AML-193 (cell line): ENCODE data around the gene LMAN1.

ENCODE experiments used
- DNase-seq, 2 experiments: peaks; one replicate each; lab custom pipeline; 2025; lab: John Stamatoyannopoulos, UW

LMAN1 gene

GRCh38 chr18:59303006-59303405 lies 56.1 kb downstream of the LMAN1 start:
- DNase-seq = no peak

GRCh38 chr18:59301929-59302328 lies 57.1 kb downstream of the LMAN1 start:
- DNase-seq = no peak

- no peak for DNase-seq
Measured at GRCh38 chr18:59300676-59301285, 58.3 kb downstream of the LMAN1 start.

- DNase-seq = no peak
Measured at GRCh38 chr18:59298871-59299270, 60.2 kb downstream of the LMAN1 start.

- DNase-seq = no peak
Measured at GRCh38 chr18:59293317-59293716, 65.7 kb downstream of the LMAN1 start.

- DNase-seq = no peak
Measured at GRCh38 chr18:59286341-59286740, 72.7 kb downstream of the LMAN1 start.

- DNase-seq = no peak
Measured at GRCh38 chr18:59282341-59282740, 76.7 kb downstream of the LMAN1 start.

GRCh38 chr18:59279722-59280121 lies 79.3 kb downstream of the LMAN1 start:
- DNase-seq = no peak

- DNase-seq = no peak
Measured at GRCh38 chr18:59279193-59279592, 79.9 kb downstream of the LMAN1 start.

- no peak for DNase-seq
Measured at GRCh38 chr18:59278793-59279192, 80.3 kb downstream of the LMAN1 start.
